ENCODE data around the gene NCAPH2.

The NCAPH2 gene

GRCh38 chr22:50546326-50547262 is 38.6 kb downstream of the NCAPH2 start:
- DNase-seq (ENCODE audit: low read depth in 2 of 2): no peak

- DNase-seq (ENCODE audit: low read depth in 2 of 2): no peak
Observed at GRCh38 chr22:50547263-50547985, 39.4 kb downstream of the NCAPH2 start.

GRCh38 chr22:50548040-50548920 is 40.3 kb downstream of the NCAPH2 start:
- DNase-seq (ENCODE audit: low read depth in 2 of 2): no peak

- no peak for DNase-seq (ENCODE audit: low read depth in 2 of 2)
Observed at GRCh38 chr22:50548921-50549790, 41.1 kb downstream of the NCAPH2 start.

- DNase-seq (ENCODE audit: low read depth in 2 of 2): no peak
Observed at GRCh38 chr22:50550395-50550794, 42.4 kb downstream of the NCAPH2 start.

GRCh38 chr22:50551160-50551752 is 43.2 kb downstream of the NCAPH2 start:
- no peak for DNase-seq (ENCODE audit: low read depth in 2 of 2)

- no peak for DNase-seq (ENCODE audit: low read depth in 2 of 2)
Observed at GRCh38 chr22:50553310-50553709, 45.3 kb downstream of the NCAPH2 start.

GRCh38 chr22:50556703-50557102 is 48.7 kb downstream of the NCAPH2 start:
- DNase-seq (ENCODE audit: low read depth in 2 of 2): no peak

- DNase-seq (ENCODE audit: low read depth in 2 of 2): no peak
Observed at GRCh38 chr22:50560034-50560433, 52.0 kb downstream of the NCAPH2 start.

GRCh38 chr22:50561401-50562358 is 53.7 kb downstream of the NCAPH2 start:
- no peak for DNase-seq (ENCODE audit: low read depth in 2 of 2)

- peak; percentile 96 to 97 for DNase-seq (ENCODE audit: low read depth in 2 of 2)
Observed at GRCh38 chr22:50562523-50563412, 54.7 kb downstream of the NCAPH2 start, which contains the start of gene SYCE3. TSS of gene SYCE3 (minus strand) at chr22:50562919. CDS start at chr22:50556405, 6,514 bp downstream.

GRCh38 chr22:50563413-50564160 is 55.6 kb downstream of the NCAPH2 start:
- no peak for DNase-seq (ENCODE audit: low read depth in 2 of 2)

- no peak for DNase-seq (ENCODE audit: low read depth in 2 of 2)
Observed at GRCh38 chr22:50564289-50564688, 56.3 kb downstream of the NCAPH2 start.

GRCh38 chr22:50567721-50568252 is 59.8 kb downstream of the NCAPH2 start:
- DNase-seq (ENCODE audit: low read depth in 2 of 2): no peak

- no peak for DNase-seq (ENCODE audit: low read depth in 2 of 2)
Observed at GRCh38 chr22:50568626-50569025, 60.6 kb downstream of the NCAPH2 start.

GRCh38 chr22:50569041-50569459 is 61.0 kb downstream of the NCAPH2 start:
- DNase-seq (ENCODE audit: low read depth in 2 of 2): no peak

GRCh38 chr22:50569896-50570535 is 62.0 kb downstream of the NCAPH2 start:
- DNase-seq (ENCODE audit: low read depth in 2 of 2): no peak
